IMR-90 (cell line): Measurements from ENCODE around the gene FAM184A. TPM values are rescaled to one million over a fixed set of nuclear protein-coding genes. Genes with fewer than 3 reads are reported as not detected.

Source experiments
- ATAC-seq: fragments of 200-7000 bp; cut with Tn5 transposase; 2 replicates; pipeline ENCODE4 v1.9.1; 2020; ENCODE audit warnings: low read depth, mild to moderate bottlenecking, moderate library complexity
- BruUV-seq: library from RNA; stranded (reverse); fragments of 400-500 nt; replicated peaks from 2 replicates; lab custom pipeline; 2021; lab: Mats Ljungman, UMichigan
- CTCF ChIA-PET: fragments of 300-600 bp; formaldehyde crosslinking; extraction: SDS; loops from one replicate; lab custom pipeline; 2021; ENCODE audit warnings: antibody characterized with exemption; lab: Yijun Ruan, JAX
- POLR2A ChIA-PET: fragments of 300-600 bp; sonication (Branson Sonifier 250); formaldehyde crosslinking; loops from one replicate; lab custom pipeline; 2022; ENCODE audit warnings: antibody characterized with exemption; ENCODE audit not compliant: unreplicated experiment; lab: Charles Lee
- DNase-seq: peaks from one replicate; pipeline ENCODE4 v3.0.0; 2013
- H2AFZ ChIP-seq: replicated peaks from 2 replicates; pipeline ENCODE3; 2013; ENCODE audit warnings: low read length, mild to moderate bottlenecking; ENCODE audit not compliant: poor library complexity
- H2AK5ac ChIP-seq: 2 replicates; pipeline ENCODE4 v1.6.1; 2013; ENCODE audit warnings: low read depth, low read length, inconsistent platforms
- H2AK9ac ChIP-seq: replicated peaks from 2 replicates; pipeline ENCODE3; 2013; ENCODE audit warnings: mild to moderate bottlenecking, low read depth, low read length, moderate library complexity; ENCODE audit not compliant: poor library complexity
- H2BK120ac ChIP-seq: 2 replicates; pipeline ENCODE4 v1.6.1; 2013; ENCODE audit warnings: low read depth, low read length, inconsistent platforms
- H2BK15ac ChIP-seq: 3 replicates; pipeline ENCODE4 v1.6.1; 2013; ENCODE audit warnings: low read depth, low read length, inconsistent platforms
- H2BK20ac ChIP-seq: 2 replicates; pipeline ENCODE4 v1.6.1; 2013; ENCODE audit warnings: low read depth, mild to moderate bottlenecking, inconsistent platforms, low read length, moderate library complexity
- H2BK5ac ChIP-seq: 2 replicates; pipeline ENCODE4 v1.6.1; 2013; ENCODE audit warnings: mild to moderate bottlenecking, low read depth, low read length, inconsistent platforms; ENCODE audit not compliant: poor library complexity, severe bottlenecking
- H3K14ac ChIP-seq: replicated peaks from 2 replicates; pipeline ENCODE4 v1.6.1; 2013; ENCODE audit warnings: low read depth, low read length, inconsistent platforms
- H3K18ac ChIP-seq: 2 replicates; pipeline ENCODE4 v1.6.1; 2013; ENCODE audit warnings: low read depth, low read length, control low read depth
- H3K23ac ChIP-seq: 2 replicates; pipeline ENCODE4 v1.6.1; 2013; ENCODE audit warnings: low read depth, low read length, inconsistent platforms
- H3K27ac ChIP-seq: 2 replicates; pipeline ENCODE4 v1.5.1; 2013; ENCODE audit warnings: mild to moderate bottlenecking, control low read depth, low read length; ENCODE audit not compliant: insufficient read depth
- H3K27me3 ChIP-seq: 2 replicates; pipeline ENCODE4 v1.6.1; 2013; ENCODE audit warnings: low read length; ENCODE audit not compliant: control insufficient read depth, insufficient read depth
- H3K36me3 ChIP-seq: 2 replicates; pipeline ENCODE4 v1.6.1; 2013; ENCODE audit warnings: low read length, mixed read lengths; ENCODE audit not compliant: control insufficient read depth, insufficient read depth
- H3K4ac ChIP-seq: 2 replicates; pipeline ENCODE4 v1.6.1; 2013; ENCODE audit warnings: low read depth, low read length, inconsistent platforms
- H3K4me1 ChIP-seq: 2 replicates; pipeline ENCODE4 v1.6.1; 2013; ENCODE audit warnings: low read length, mixed read lengths; ENCODE audit not compliant: control insufficient read depth, insufficient read depth
- H3K4me2 ChIP-seq: 2 replicates; pipeline ENCODE4 v1.6.1; 2013; ENCODE audit warnings: low read depth, mild to moderate bottlenecking, control low read depth, low read length, moderate library complexity
- H3K4me3 ChIP-seq: 2 replicates; pipeline ENCODE4 v1.5.1; 2013; ENCODE audit warnings: low read depth, mild to moderate bottlenecking, control low read depth, low read length, moderate library complexity; ENCODE audit not compliant: insufficient read depth
- H3K56ac ChIP-seq: 2 replicates; pipeline ENCODE4 v1.6.1; 2013; ENCODE audit warnings: low read length, inconsistent platforms; ENCODE audit not compliant: insufficient read depth; ENCODE audit errors: extremely low read depth
- H3K79me1 ChIP-seq, 2 experiments: 2 replicates each; pipeline ENCODE4 v1.6.1; 2013; ENCODE audit warnings: low read length in 2 of 2, inconsistent platforms in 1 of 2, low read depth in 1 of 2
- H3K9ac ChIP-seq: 2 replicates; pipeline ENCODE4 v1.6.1; 2013; ENCODE audit warnings: low read depth, low read length, control low read depth
- H3K9me1 ChIP-seq: 2 replicates; pipeline ENCODE4 v1.6.1; 2013; ENCODE audit warnings: low read length, inconsistent platforms; ENCODE audit not compliant: insufficient read depth
- H3K9me3 ChIP-seq: 2 replicates; pipeline ENCODE4 v1.6.1; 2013; ENCODE audit warnings: low read length; ENCODE audit not compliant: control insufficient read depth, insufficient read depth
- H4K20me1 ChIP-seq: 2 replicates; pipeline ENCODE4 v1.6.1; 2013; ENCODE audit warnings: low read length, inconsistent platforms; ENCODE audit not compliant: insufficient read depth
- H4K5ac ChIP-seq: 2 replicates; pipeline ENCODE4 v1.6.1; 2013; ENCODE audit warnings: mild to moderate bottlenecking, low read depth, low read length, control low read depth
- H4K8ac ChIP-seq, 2 experiments: 2 replicates each; pipeline ENCODE4 v1.6.1; 2013; ENCODE audit warnings: low read depth in 2 of 2, low read length in 2 of 2, control low read depth in 1 of 2, inconsistent platforms in 1 of 2
- H4K91ac ChIP-seq: 2 replicates; pipeline ENCODE4 v1.6.1; 2013; ENCODE audit warnings: low read depth, low read length, inconsistent platforms; ENCODE audit not compliant: insufficient read depth
- CEBPB ChIP-seq: IDR thresholded peaks from 2 replicates; pipeline ENCODE4 v1.6.1; 2012; ENCODE audit warnings: low read depth, low read length, improper control_type of control experiment
- CHD1 ChIP-seq: IDR thresholded peaks from 2 replicates; pipeline ENCODE4 v1.6.1; 2012; ENCODE audit warnings: low read depth, low read length, improper control_type of control experiment
- CTCF ChIP-seq: conservative IDR thresholded peaks from 2 replicates; pipeline ENCODE4 v1.5.1; 2012; ENCODE audit warnings: mild to moderate bottlenecking, low read depth, low read length, improper control_type of control experiment
- ELK1 ChIP-seq: fragments of 150-350 bp; IDR thresholded peaks from 2 replicates; pipeline ENCODE4 v1.6.1; 2016; ENCODE audit warnings: low read depth, mild to moderate bottlenecking, low read length, moderate library complexity, borderline replicate concordance
- FOS ChIP-seq: fragments of 150-350 bp; IDR thresholded peaks from 2 replicates; pipeline ENCODE4 v1.6.1; 2016; ENCODE audit warnings: low read depth, low read length
- MAFK ChIP-seq: IDR thresholded peaks from 2 replicates; pipeline ENCODE4 v1.6.1; 2012; ENCODE audit warnings: low read depth, low read length, improper control_type of control experiment
- MAZ ChIP-seq: IDR thresholded peaks from 2 replicates; pipeline ENCODE4 v1.6.1; 2012; ENCODE audit warnings: low read depth, mild to moderate bottlenecking, low read length, improper control_type of control experiment, moderate library complexity, borderline replicate concordance
- NFE2L2 ChIP-seq: fragments of 150-350 bp; IDR thresholded peaks from 2 replicates; pipeline ENCODE4 v1.6.1; 2016; ENCODE audit warnings: low read depth, mild to moderate bottlenecking, low read length
- POLR2A ChIP-seq: IDR thresholded peaks from 2 replicates; pipeline ENCODE4 v1.6.1; 2012; ENCODE audit warnings: mild to moderate bottlenecking, low read depth, low read length
- RAD21 ChIP-seq: IDR thresholded peaks from 2 replicates; pipeline ENCODE4 v1.6.1; 2012; ENCODE audit warnings: low read length, improper control_type of control experiment
- RCOR1 ChIP-seq: IDR thresholded peaks from 2 replicates; pipeline ENCODE4 v1.6.1; 2012; ENCODE audit warnings: mild to moderate bottlenecking, low read length, improper control_type of control experiment; ENCODE audit not compliant: insufficient replicate concordance
- SMC3 ChIP-seq: fragments of 150-350 bp; IDR thresholded peaks from 2 replicates; pipeline ENCODE4 v1.6.1; 2016; ENCODE audit warnings: low read depth, mild to moderate bottlenecking, antibody characterized with exemption, low read length, moderate library complexity
- WGBS, 2 experiments: methylation state at CpG; one replicate each; pipeline versions ENCODE4 v1.1.5 to v1.1.7; 2013; ENCODE audit warnings: missing lambda C conversion rate in 2 of 2; ENCODE audit not compliant: insufficient read length in 1 of 2; ENCODE audit errors: extremely low coverage in 2 of 2; 5-methylcytosine and 5-hydroxymethylcytosine counted together
- dilution Hi-C: fragments of 300-500 bp; cut with HindIII; formaldehyde crosslinking; loops from one replicate; pipeline ENCODE4 v1.14.3; 2018; ENCODE audit warnings: low sequenced_read_pairs; ENCODE audit not compliant: unreplicated experiment
- in situ Hi-C: fragments of 300-500 bp; cut with MboI; formaldehyde crosslinking; loops from 3 replicates; pipeline ENCODE4 v1.14.3; 2019; ENCODE audit warnings: low sequenced_read_pairs, inconsistent platforms, mixed read lengths
- intact Hi-C: fragments of 100-400 bp; cut with micrococcal nuclease; formaldehyde crosslinking; loops from 2 replicates; pipeline ENCODE4 v1.10.0; 2022
- polyA plus RNA-seq, 3 experiments: library from polyadenylated mRNA; depleted of rRNA; stranded (reverse); fragments of >200 nt; gene quantifications; 2 replicates each; pipeline ENCODE4 v1.2.3, GENCODE V29; 2012; ENCODE audit warnings: low replicate concordance in 1 of 3
- total RNA-seq: library from RNA; depleted of rRNA; stranded (reverse); fragments of >200 nt; gene quantifications from 2 replicates; pipeline ENCODE4 v1.2.3, GENCODE V29; 2012

FAM184A gene
- total and polyA plus RNA-seq, 2 of the 4 experiments (the other 2 are of a cell fraction): 0.03 TPM; not detected in 1

GRCh38 chr6:118970866-118971265 lies 107.6 kb downstream of the FAM184A start:
- Histone ChIP-seq H4K5ac (no peak overlapping the region), H3K36me3 (no peaks in the 10 kb centered on the region), H2BK120ac (no peak overlapping the region), H2AFZ (no peak overlapping the region), H3K27me3 (no peaks in the 10 kb centered on the region), H3K23ac (no peak overlapping the region), H3K18ac (no peak overlapping the region), H3K56ac (no peak overlapping the region), H3K14ac (no peak overlapping the region), H3K4me1 (no peaks in the 10 kb centered on the region), H3K9ac (no peak overlapping the region), H3K79me1 (no peaks in the 10 kb centered on the region), H4K20me1 (no peaks in the 10 kb centered on the region), H3K4me2 (no peak overlapping the region), H4K91ac (no peak overlapping the region), H3K27ac (no peak overlapping the region), H2BK15ac (no peak overlapping the region), H2AK5ac (no peak overlapping the region), H3K9me1 (no peaks in the 10 kb centered on the region), H3K4ac (no peak overlapping the region), H3K9me3 (no peaks in the 10 kb centered on the region), H2BK20ac (no peak overlapping the region), H3K4me3 (no peak overlapping the region), H2AK9ac (no peak overlapping the region), H2BK5ac (no peak overlapping the region), H4K8ac (no peak overlapping the region)
- TF ChIP-seq CTCF (no peak), RCOR1 (no peak), MAFK (no peak), RAD21 (no peak), SMC3 (no peak), FOS (no peak), ELK1 (no peak), NFE2L2 (no peak), CHD1 (no peak), CEBPB (no peak), POLR2A (no peak), MAZ (no peak)
- WGBS, 2 experiments: no CpG with 5 or more reads among the region's 3 CpGs
- intact Hi-C loops: no loop called here
- CTCF ChIA-PET: interaction anchor here (1.0 kb wide), 1 partner anchor 140 kb away, joined by 5 read pairs; no protein-coding TSS in a partner anchor
- POLR2A ChIA-PET: no interaction called here
- no TSS peak for BruUV-seq
- DNase-seq: no peak
- no peak for ATAC-seq
- in situ Hi-C loops: no loop called here
- dilution Hi-C loops: no loop called here
